Measurements from ENCODE around the gene ARFGAP3. TPM values are rescaled to one million over a fixed set of nuclear protein-coding genes. Genes with fewer than 3 reads are reported as not detected.

Gene ARFGAP3
- polyA plus RNA-seq (2012; rRNA removed): 12.6 and 16.6 TPM in 2 replicates
- polyA plus RNA-seq (2012; cell fraction: cytosol; rRNA removed): 15.8 and 16.3 TPM in 2 replicates
- polyA plus RNA-seq (2012; cell fraction: nucleus; rRNA removed): 14.5 and 21.8 TPM in 2 replicates

GRCh38 chr22:42856865-42857704 lies at the start of gene ARFGAP3:
Gene ARFGAP3, minus strand, starts transcription at chr22:42857273. Its CDS starts 91 bp downstream, at chr22:42857182.
- ChIA-PET CTCF (interaction anchor here (1.4 to 1.5 kb wide), 2 partner anchors 10 to 15 kb away, joined by 3 to 4 read pairs; no protein-coding TSS in a partner anchor), POLR2A (no interaction called here)
- no peaks in the 10 kb centered on the region for H3K9me2 ChIP-seq
- peaks cover 0 to 4% of the 10 kb centered on the region in 2 experiments; a peak in 2 of 4 replicates for H3K4me1 ChIP-seq (ENCODE audit: control insufficient read depth in 1 of 2, insufficient read depth in 2 of 2, low read depth in 1 of 2, low read length in 1 of 2)
- peaks cover 45% of the 10 kb centered on the region for H3K79me2 ChIP-seq (ENCODE audit: insufficient read depth)
- DNase-seq: peak; percentile 99
- TF ChIP-seq SMC3 (IDR thresholded peaks at IDR 0.05; ENCODE audit: low read depth, low read length): no peak
- TF ChIP-seq POLR2AphosphoS5 (IDR thresholded peaks at IDR 0.05; ENCODE audit: low read depth, low read length): peak; percentile 44
- TF ChIP-seq CTCF (IDR thresholded peaks at IDR 0.05): no peak
- peak; percentile 24; the same call in 1 of the 2 replicates for TF ChIP-seq TAF1 (IDR thresholded peaks at IDR 0.05; ENCODE audit: borderline replicate concordance, low read depth, low read length)
- TF ChIP-seq MAX (IDR thresholded peaks at IDR 0.05; ENCODE audit: low read depth): peak; percentile 98
- TF ChIP-seq MEF2A (IDR thresholded peaks at IDR 0.05; ENCODE audit: borderline replicate concordance, low read depth): no peak
- no peak for TF ChIP-seq FOXM1 (IDR thresholded peaks at IDR 0.05; ENCODE audit: low read depth)
- TF ChIP-seq ELF1 (IDR thresholded peaks at IDR 0.05): no peak
- peak; percentile 90 for TF ChIP-seq NRF1 (IDR thresholded peaks at IDR 0.05; ENCODE audit: low read depth, low read length)
- no peak for TF ChIP-seq GATA2 (CRISPR knock-in tag; IDR thresholded peaks at IDR 0.05)
- 0 out of 2 replicates have a peak, but pooled peaks have one; percentile 35 for TF ChIP-seq MXI1 (IDR thresholded peaks at IDR 0.05; ENCODE audit: low read depth, low read length)
- TF ChIP-seq IRF3 (IDR thresholded peaks at IDR 0.05; ENCODE audit: low read depth, low read length): no peak
- TF ChIP-seq GABPA (IDR thresholded peaks at IDR 0.05; ENCODE audit: low read depth): no peak
- no peak for TF ChIP-seq RAD21 (IDR thresholded peaks at IDR 0.05; ENCODE audit: low read length)
- peak within 1 kb of the TSS; percentile 77 to 86 for H3K27ac ChIP-seq (ENCODE audit: low read depth in 2 of 2, low read length in 1 of 2)
- H4K20me1 ChIP-seq (ENCODE audit: insufficient read depth): peaks cover 9% of the 10 kb centered on the region; the same call in 1 of the 2 replicates
- H3K4me2 ChIP-seq: peak within 1 kb of the TSS; percentile 75
- H2AFZ ChIP-seq (ENCODE audit: low read depth): no peak within 1 kb of the TSS
- 89% methylated on average over 12 of the region's 111 CpGs for WGBS (ENCODE audit: low lambda C conversion rate)
- H3K9ac ChIP-seq: peak within 1 kb of the TSS; percentile 83
- H3K36me3 ChIP-seq (replicated peaks in 1 of 2; ENCODE audit: control insufficient read depth in 1 of 2, insufficient read depth in 2 of 2, low read length in 1 of 2): no peaks in the 10 kb centered on the region
- H3K4me3 ChIP-seq (ENCODE audit: low read depth in 2 of 2, low read length in 1 of 2): peak within 1 kb of the TSS; percentile 66 to 67
- H3K27me3 ChIP-seq (ENCODE audit: insufficient read depth): no peaks in the 10 kb centered on the region
- H3F3A ChIP-seq (replicated peaks; ENCODE audit: insufficient read depth): peaks cover 3% of the 10 kb centered on the region
- no peaks in the 10 kb centered on the region for H3K9me3 ChIP-seq

Data from SK-N-SH (cell line).